H9 (cell line): ENCODE measurements around the gene CHRM5. TPM values are rescaled to one million over a fixed set of nuclear protein-coding genes. Genes with fewer than 3 reads are reported as not detected.

Experiments
- DNase-seq: peaks from one replicate; pipeline ENCODE4 v3.0.0-alpha.2; 2017
- H2AFZ ChIP-seq: one replicate; pipeline ENCODE4 v1.6.1; 2013; ENCODE audit warnings: mild to moderate bottlenecking, low read length, control low read depth, moderate library complexity
- H2AK5ac ChIP-seq: 2 replicates; pipeline ENCODE4 v1.6.1; 2013; ENCODE audit warnings: low read length, control low read depth, mixed read lengths; ENCODE audit not compliant: insufficient read length
- H2BK120ac ChIP-seq: one replicate; pipeline ENCODE4 v1.6.1; 2013; ENCODE audit warnings: low read depth, mild to moderate bottlenecking, low read length, control low read depth, inconsistent platforms; ENCODE audit not compliant: poor library complexity, severe bottlenecking
- H2BK12ac ChIP-seq: 2 replicates; pipeline ENCODE4 v1.6.1; 2013; ENCODE audit warnings: low read length, control low read depth, mixed read lengths, low read depth; ENCODE audit not compliant: insufficient read length
- H2BK15ac ChIP-seq: 2 replicates; pipeline ENCODE4 v1.6.1; 2013; ENCODE audit warnings: low read depth, low read length, control low read depth
- H2BK20ac ChIP-seq: one replicate; pipeline ENCODE4 v1.6.1; 2013; ENCODE audit warnings: low read depth, mild to moderate bottlenecking, low read length, control low read depth, inconsistent platforms; ENCODE audit not compliant: poor library complexity, severe bottlenecking
- H2BK5ac ChIP-seq: 2 replicates; pipeline ENCODE4 v1.6.1; 2013; ENCODE audit warnings: low read length, control low read depth, mixed read lengths; ENCODE audit not compliant: insufficient read length
- H3K14ac ChIP-seq: 2 replicates; pipeline ENCODE4 v1.6.1; 2013; ENCODE audit warnings: low read length, control low read depth; ENCODE audit not compliant: insufficient read depth
- H3K18ac ChIP-seq: 2 replicates; pipeline ENCODE4 v1.6.1; 2013; ENCODE audit warnings: low read depth, mild to moderate bottlenecking, mixed read lengths, low read length, control low read depth; ENCODE audit not compliant: insufficient read length
- H3K23ac ChIP-seq: 2 replicates; pipeline ENCODE4 v1.6.1; 2013; ENCODE audit warnings: low read length, control low read depth, mixed read lengths, low read depth; ENCODE audit not compliant: insufficient read length
- H3K23me2 ChIP-seq: 2 replicates; pipeline ENCODE4 v1.6.1; 2013; ENCODE audit warnings: low read depth, mild to moderate bottlenecking, mixed read lengths, low read length, control low read depth; ENCODE audit not compliant: insufficient read length, poor library complexity, severe bottlenecking
- H3K27ac ChIP-seq: 2 replicates; pipeline ENCODE4 v1.5.1; 2013; ENCODE audit warnings: low read length, control low read depth, mixed read lengths, low read depth; ENCODE audit not compliant: insufficient read length
- H3K27me3 ChIP-seq: 2 replicates; pipeline ENCODE4 v1.6.1; 2013; ENCODE audit warnings: low read length, control low read depth, inconsistent platforms; ENCODE audit not compliant: insufficient read depth
- H3K4ac ChIP-seq: 2 replicates; pipeline ENCODE4 v1.6.1; 2013; ENCODE audit warnings: low read depth, mild to moderate bottlenecking, control low read depth, inconsistent platforms, low read length, moderate library complexity
- H3K4me1 ChIP-seq: 2 replicates; pipeline ENCODE4 v1.6.1; 2013; ENCODE audit warnings: low read length, control low read depth, inconsistent platforms; ENCODE audit not compliant: insufficient read depth
- H3K4me2 ChIP-seq: 2 replicates; pipeline ENCODE4 v1.6.1; 2013; ENCODE audit warnings: low read length, control low read depth, mixed read lengths; ENCODE audit not compliant: insufficient read length, insufficient read depth
- H3K56ac ChIP-seq: 2 replicates; pipeline ENCODE4 v1.6.1; 2013; ENCODE audit warnings: low read depth, mild to moderate bottlenecking, mixed read lengths, low read length, control low read depth; ENCODE audit not compliant: insufficient read length
- H3K79me1 ChIP-seq: 2 replicates; pipeline ENCODE4 v1.6.1; 2013; ENCODE audit warnings: low read depth, mild to moderate bottlenecking, moderate library complexity, low read length, control low read depth, inconsistent platforms; ENCODE audit not compliant: insufficient read depth, poor library complexity, severe bottlenecking
- H3K79me2 ChIP-seq: 2 replicates; pipeline ENCODE4 v1.6.1; 2013; ENCODE audit warnings: low read length, control low read depth, inconsistent platforms; ENCODE audit not compliant: insufficient read depth
- H3K9ac ChIP-seq: 2 replicates; pipeline ENCODE4 v1.6.1; 2013; ENCODE audit warnings: low read length, control low read depth, mixed read lengths; ENCODE audit not compliant: insufficient read length; ENCODE audit errors: extremely low read depth
- H3K9me3 ChIP-seq: one replicate; pipeline ENCODE4 v1.6.1; 2013; ENCODE audit warnings: low read depth, low read length, inconsistent platforms; ENCODE audit not compliant: control insufficient read depth
- H3T11ph ChIP-seq: one replicate; pipeline ENCODE4 v1.6.1; 2013; ENCODE audit warnings: mild to moderate bottlenecking, low read length, control low read depth, inconsistent platforms
- H4K20me1 ChIP-seq: one replicate; pipeline ENCODE4 v1.6.1; 2013; ENCODE audit not compliant: control insufficient read depth, insufficient read length, insufficient read depth
- H4K5ac ChIP-seq: 2 replicates; pipeline ENCODE4 v1.6.1; 2013; ENCODE audit warnings: low read depth, mild to moderate bottlenecking, mixed read lengths, low read length, control low read depth; ENCODE audit not compliant: insufficient read length
- H4K8ac ChIP-seq: replicated peaks from 2 replicates; pipeline ENCODE4 v1.6.1; 2013; ENCODE audit warnings: low read length, control low read depth, mixed read lengths, low read depth; ENCODE audit not compliant: insufficient read length
- H4K91ac ChIP-seq: 2 replicates; pipeline ENCODE4 v1.6.1; 2013; ENCODE audit warnings: low read depth, mild to moderate bottlenecking, moderate library complexity, mixed read lengths, low read length, control low read depth; ENCODE audit not compliant: insufficient read length
- H3K27ac Mint-ChIP-seq, 3 experiments: 2 replicates in 2 of 3; 3 replicates in 1 of 3; pipeline ENCODE4 v1.8.0; 2020 to 2021; ENCODE audit warnings: mixed read lengths in 3 of 3, mild to moderate bottlenecking in 1 of 3, moderate library complexity in 1 of 3
- H3K27me3 Mint-ChIP-seq: 2 replicates; pipeline ENCODE4 v1.8.0; 2021; ENCODE audit warnings: low read depth, mild to moderate bottlenecking, moderate library complexity, mixed read lengths
- H3K36me3 Mint-ChIP-seq, 3 experiments: 2 replicates in 2 of 3; 3 replicates in 1 of 3; pipeline ENCODE4 v1.8.0; 2020 to 2021; ENCODE audit warnings: low read depth in 3 of 3, mixed read lengths in 3 of 3; ENCODE audit not compliant: insufficient read depth in 1 of 3
- H3K4me1 Mint-ChIP-seq, 2 experiments: 2 replicates each; pipeline ENCODE4 v1.8.0; 2020; ENCODE audit warnings: mixed read lengths in 2 of 2
- H3K4me3 Mint-ChIP-seq, 2 experiments: 2 replicates in 1 of 2; 3 replicates in 1 of 2; pipeline ENCODE4 v1.8.0; 2020 to 2021; ENCODE audit warnings: mild to moderate bottlenecking in 2 of 2, mixed read lengths in 2 of 2, moderate library complexity in 1 of 2
- H3K9me3 Mint-ChIP-seq, 2 experiments: 2 replicates in 1 of 2; 3 replicates in 1 of 2; pipeline ENCODE4 v1.8.0; 2020; ENCODE audit warnings: mild to moderate bottlenecking in 2 of 2, mixed read lengths in 2 of 2, moderate library complexity in 1 of 2
- WGBS: extraction: QIAGEN DNeasy Blood & Tissue Kit; methylation state at CpG from one replicate; pipeline ENCODE4 v1.1.7; 2013; ENCODE audit warnings: missing lambda C conversion rate, low lambda C conversion rate, mixed read lengths; ENCODE audit not compliant: insufficient read length; ENCODE audit errors: extremely low coverage; 5-methylcytosine and 5-hydroxymethylcytosine counted together
- total RNA-seq: library from RNA; stranded (reverse); gene quantifications from 2 replicates; pipeline ENCODE4 v1.2.1, GENCODE V29; 2021
- TF ChIP-seq, protein P1 (sequence below): fragments of 200-600 bp; sonication (generic); conservative IDR thresholded peaks from 3 replicates; pipeline ENCODE4 v1.8.0; 2021; ENCODE audit warnings: antibody characterized with exemption, mild to moderate bottlenecking

The CHRM5 gene
- total RNA-seq, 1 experiment from 2014 or later, result not detected

DNA sequence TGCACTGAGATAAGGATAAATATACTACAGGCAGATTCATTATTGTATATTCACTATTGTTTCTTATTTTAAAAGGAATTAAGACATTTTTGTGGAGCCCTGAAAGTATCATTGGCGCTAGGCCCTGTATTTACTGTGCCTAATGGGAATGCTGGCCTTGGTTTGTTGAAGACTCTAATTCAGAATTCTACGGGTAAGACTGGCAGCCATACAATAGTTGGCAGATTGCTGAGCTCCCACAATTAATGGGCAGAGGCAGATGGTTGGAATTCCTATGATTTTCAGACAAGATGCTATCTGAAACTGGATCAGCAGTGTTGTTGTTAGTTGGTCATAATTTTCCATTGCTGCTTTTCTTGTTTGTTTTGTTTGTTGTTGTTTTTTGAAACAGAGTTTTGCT, 148.3 kb downstream of the CHRM5 start:
- H3K14ac ChIP-seq, result no peak overlapping the region
- Mint-ChIP-seq H3K27me3 (no peaks in the 10 kb centered on the region; the same call in none of the 2 replicates), H3K4me3 (no peak overlapping the region), H3K36me3 (no peaks in the 10 kb centered on the region), H3K9me3 (no peaks in the 10 kb centered on the region), H3K4me1 (peaks cover 0 to under 1% of the 10 kb centered on the region in 2 experiments; a peak in 1 of 4 replicates), H3K27ac (no peak overlapping the region)
- no peaks in the 10 kb centered on the region for H3K23me2 ChIP-seq
- no peak overlapping the region for H4K5ac ChIP-seq
- no peak overlapping the region for H3K4me2 ChIP-seq
- TF ChIP-seq, protein P1, sequence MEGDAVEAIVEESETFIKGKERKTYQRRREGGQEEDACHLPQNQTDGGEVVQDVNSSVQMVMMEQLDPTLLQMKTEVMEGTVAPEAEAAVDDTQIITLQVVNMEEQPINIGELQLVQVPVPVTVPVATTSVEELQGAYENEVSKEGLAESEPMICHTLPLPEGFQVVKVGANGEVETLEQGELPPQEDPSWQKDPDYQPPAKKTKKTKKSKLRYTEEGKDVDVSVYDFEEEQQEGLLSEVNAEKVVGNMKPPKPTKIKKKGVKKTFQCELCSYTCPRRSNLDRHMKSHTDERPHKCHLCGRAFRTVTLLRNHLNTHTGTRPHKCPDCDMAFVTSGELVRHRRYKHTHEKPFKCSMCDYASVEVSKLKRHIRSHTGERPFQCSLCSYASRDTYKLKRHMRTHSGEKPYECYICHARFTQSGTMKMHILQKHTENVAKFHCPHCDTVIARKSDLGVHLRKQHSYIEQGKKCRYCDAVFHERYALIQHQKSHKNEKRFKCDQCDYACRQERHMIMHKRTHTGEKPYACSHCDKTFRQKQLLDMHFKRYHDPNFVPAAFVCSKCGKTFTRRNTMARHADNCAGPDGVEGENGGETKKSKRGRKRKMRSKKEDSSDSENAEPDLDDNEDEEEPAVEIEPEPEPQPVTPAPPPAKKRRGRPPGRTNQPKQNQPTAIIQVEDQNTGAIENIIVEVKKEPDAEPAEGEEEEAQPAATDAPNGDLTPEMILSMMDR, result no peak
- H3K56ac ChIP-seq, result no peak overlapping the region
- no peak overlapping the region for H3K23ac ChIP-seq
- H4K20me1 ChIP-seq, result no peaks in the 10 kb centered on the region
- H2BK5ac ChIP-seq, result no peak overlapping the region
- no peak overlapping the region for H2AK5ac ChIP-seq
- no peaks in the 10 kb centered on the region for H3K9me3 ChIP-seq
- H3T11ph ChIP-seq, result no peak overlapping the region
- H3K4ac ChIP-seq, result no peak overlapping the region
- no peak overlapping the region for H2BK120ac ChIP-seq
- no peak overlapping the region for H2BK12ac ChIP-seq
- no CpG with 5 or more reads among the region's 2 CpGs for WGBS
- H4K8ac ChIP-seq, result no peak overlapping the region
- H4K91ac ChIP-seq, result no peak overlapping the region
- no peak overlapping the region for H3K18ac ChIP-seq
- H3K4me1 ChIP-seq, result no peaks in the 10 kb centered on the region
- H2BK20ac ChIP-seq, result no peak overlapping the region
- H2BK15ac ChIP-seq, result no peak overlapping the region
- no peak for DNase-seq
- H3K9ac ChIP-seq, result no peak overlapping the region
- no peak overlapping the region for H3K27ac ChIP-seq
- no peaks in the 10 kb centered on the region for H3K79me1 ChIP-seq
- no peaks in the 10 kb centered on the region for H3K79me2 ChIP-seq
- H3K27me3 ChIP-seq, result no peaks in the 10 kb centered on the region
- no peak overlapping the region for H2AFZ ChIP-seq

Other genes with a start within 250 kb of the CHRM5 start
- 16.1 and 18.3 TPM in 2 replicates for gene AVEN, start 70.7 kb downstream of the CHRM5 start, total RNA-seq
- gene EMC7, start 133.4 kb downstream of the CHRM5 start, total RNA-seq, result 55.6 and 61.5 TPM in 2 replicates
- 0.94 and 1.2 TPM in 2 replicates for gene PGBD4, start 133.6 kb downstream of the CHRM5 start, total RNA-seq
- 43.5 and 46.8 TPM in 2 replicates for gene KATNBL1, start 241.6 kb downstream of the CHRM5 start, total RNA-seq